Stimulated activated naive CD8-positive, alpha-beta T cell treated with anti-CD3 and anti-CD28 coated beads, Interleukin-15, amount 100 ng/mL, for 72 hours (primary cell): ENCODE measurements around the gene GLRB.

Source experiments
- ATAC-seq: fragments of 150-1000 bp; cut with Tn5 transposase; 2 replicates; pipeline ENCODE4 v1.10.0; 2021; ENCODE audit warnings: mild to moderate bottlenecking, moderate library complexity
- DNase-seq, 2 donors: peaks; one replicate each; pipeline ENCODE4 v3.0.0; 2021 to 2022
- H3K27ac Mint-ChIP-seq, 2 donors: one replicate each; pipeline ENCODE4 v1.8.0; 2022; ENCODE audit warnings: mild to moderate bottlenecking in 2 of 2, mixed read lengths in 2 of 2, moderate library complexity in 2 of 2
- H3K27me3 Mint-ChIP-seq: one replicate; pipeline ENCODE4 v1.8.0; 2022; ENCODE audit warnings: mixed read lengths
- H3K4me1 Mint-ChIP-seq: one replicate; pipeline ENCODE4 v1.8.0; 2022; ENCODE audit warnings: mild to moderate bottlenecking, mixed read lengths
- H3K4me3 Mint-ChIP-seq, 2 donors: one replicate each; pipeline ENCODE4 v1.8.0; 2022; ENCODE audit warnings: mild to moderate bottlenecking in 2 of 2, mixed read lengths in 2 of 2, moderate library complexity in 1 of 2
- H3K9me3 Mint-ChIP-seq, 2 donors: one replicate each; pipeline ENCODE4 v1.8.0; 2022; ENCODE audit warnings: mixed read lengths in 2 of 2

The GLRB gene

GRCh38 chr4:157195374-157195773 lies 119.4 kb downstream of the GLRB start:
- DNase-seq = no peak
- no peaks in the 10 kb centered on the region for H3K27me3 Mint-ChIP-seq

GRCh38 chr4:157196046-157196445 lies 120.1 kb downstream of the GLRB start:
- DNase-seq (no peak), ATAC-seq (no peak)
- H3K4me1 Mint-ChIP-seq = no peaks in the 10 kb centered on the region

More at GRCh38 chr4:157195374-157195773, 119.4 kb downstream of the GLRB start:
- Mint-ChIP-seq H3K9me3 (no peaks in the 10 kb centered on the region), H3K4me3 (no peak overlapping the region), H3K4me1 (no peaks in the 10 kb centered on the region), H3K27ac (no peak overlapping the region)
- no peak for ATAC-seq

DNA sequence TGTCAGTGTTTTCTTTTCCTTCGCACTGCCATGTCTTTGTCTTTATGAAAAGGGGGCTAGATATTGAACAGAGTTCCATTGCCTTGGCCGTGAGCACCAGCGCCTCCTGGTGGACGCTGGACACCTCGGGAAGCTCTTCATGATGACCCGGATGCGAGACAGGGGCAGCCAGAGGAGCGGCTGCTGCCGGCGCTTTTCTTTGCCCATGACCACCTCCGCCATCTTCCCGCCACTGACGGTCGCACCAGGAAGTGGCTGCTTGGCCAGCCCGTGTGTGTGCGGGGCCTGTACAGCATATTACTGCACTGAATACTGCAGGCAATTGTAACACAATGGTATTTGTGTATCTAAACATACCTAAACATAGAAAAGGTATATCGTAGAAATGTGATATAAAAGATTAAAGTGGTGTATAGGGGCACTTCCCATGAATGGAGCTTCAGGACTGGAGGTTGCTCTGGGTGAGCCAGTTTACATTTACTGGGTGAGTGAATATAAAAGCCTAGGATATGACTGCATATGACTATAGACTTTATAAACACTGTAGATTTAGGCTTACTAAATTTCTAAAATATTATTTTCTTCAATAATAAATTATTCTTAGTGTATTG lies 128.8 kb downstream of the GLRB start:
- H3K9me3 Mint-ChIP-seq = peaks cover 0 to 6% of the 10 kb centered on the region in 2 donors
- H3K27ac Mint-ChIP-seq = no peak overlapping the region
- ATAC-seq = no peak
- no peak for DNase-seq
- H3K4me1 Mint-ChIP-seq = no peaks in the 10 kb centered on the region
- H3K4me3 Mint-ChIP-seq = no peak overlapping the region
- no peaks in the 10 kb centered on the region for H3K27me3 Mint-ChIP-seq

More at GRCh38 chr4:157196046-157196445, 120.1 kb downstream of the GLRB start:
- no peak overlapping the region for H3K27ac Mint-ChIP-seq
- no peaks in the 10 kb centered on the region for H3K27me3 Mint-ChIP-seq
- no peak overlapping the region for H3K4me3 Mint-ChIP-seq
- H3K9me3 Mint-ChIP-seq = no peaks in the 10 kb centered on the region

DNA sequence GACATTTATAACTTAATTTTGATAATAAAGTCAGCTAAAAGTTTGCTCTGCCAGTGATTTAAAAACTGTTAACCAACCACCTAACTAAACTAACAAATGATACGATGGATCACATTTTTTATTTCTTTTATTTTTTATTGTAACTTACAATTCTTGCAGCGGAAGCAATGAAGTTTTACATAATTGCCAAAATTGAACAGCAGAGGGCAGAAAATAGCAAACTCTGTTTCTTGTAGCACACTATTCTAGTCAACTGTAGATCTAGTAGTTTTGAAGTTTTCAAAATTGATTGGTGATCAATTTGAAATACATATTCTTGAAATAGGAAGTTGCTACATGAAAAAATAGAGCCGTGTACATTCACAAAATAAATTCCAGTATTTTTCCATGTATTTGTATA lies 141.8 kb downstream of the GLRB start:
- H3K9me3 Mint-ChIP-seq = peaks cover 5 to 12% of the 10 kb centered on the region in 2 donors
- peaks cover 36% of the 10 kb centered on the region for H3K27me3 Mint-ChIP-seq
- ATAC-seq (no peak), DNase-seq (no peak)
- H3K27ac Mint-ChIP-seq = no peak overlapping the region
- H3K4me3 Mint-ChIP-seq = no peak overlapping the region
- peaks cover 6% of the 10 kb centered on the region for H3K4me1 Mint-ChIP-seq

- DNase-seq = no peak
- peaks cover 42% of the 10 kb centered on the region for H3K27me3 Mint-ChIP-seq
- H3K27ac Mint-ChIP-seq = no peak overlapping the region
- H3K4me1 Mint-ChIP-seq = peaks cover 6% of the 10 kb centered on the region
- peaks cover 9 to 15% of the 10 kb centered on the region in 2 donors for H3K9me3 Mint-ChIP-seq
- no peak overlapping the region for H3K4me3 Mint-ChIP-seq
- no peak for ATAC-seq
These were observed 143.9 kb downstream of the GLRB start for GRCh38 chr4:157219711-157220370.

GRCh38 chr4:157220371-157220881 lies 144.5 kb downstream of the GLRB start, which contains the start of gene GRIA2:
TSS of gene GRIA2 (plus strand) at chr4:157220728. CDS start at chr4:157221043, 315 bp downstream.
- ATAC-seq (peak; percentile 45), DNase-seq (peak; percentile 10 to 17)
- Mint-ChIP-seq H3K27ac (no peak within 1 kb of the TSS), H3K27me3 (peaks cover 42% of the 10 kb centered on the region), H3K4me1 (peaks cover 6% of the 10 kb centered on the region), H3K9me3 (peaks cover 9 to 15% of the 10 kb centered on the region in 2 donors), H3K4me3 (no peak within 1 kb of the TSS)

GRCh38 chr4:157221426-157221894 lies 145.5 kb downstream of the GLRB start:
- no peak overlapping the region for H3K27ac Mint-ChIP-seq
- no peak for ATAC-seq
- no peak for DNase-seq
- H3K27me3 Mint-ChIP-seq = peaks cover 42% of the 10 kb centered on the region
- H3K9me3 Mint-ChIP-seq = peaks cover 9 to 15% of the 10 kb centered on the region in 2 donors
- H3K4me1 Mint-ChIP-seq = peaks cover 6% of the 10 kb centered on the region
- H3K4me3 Mint-ChIP-seq = peak overlapping the region; percentile 27 to 42
